ENCODE data around the gene SLC22A23.
"Not testable (repeated sequence)": the region's sequence is repeated elsewhere in the genome, so short reads cannot be mapped to it uniquely, and the experiment has no call there.

Gene SLC22A23

DNA sequence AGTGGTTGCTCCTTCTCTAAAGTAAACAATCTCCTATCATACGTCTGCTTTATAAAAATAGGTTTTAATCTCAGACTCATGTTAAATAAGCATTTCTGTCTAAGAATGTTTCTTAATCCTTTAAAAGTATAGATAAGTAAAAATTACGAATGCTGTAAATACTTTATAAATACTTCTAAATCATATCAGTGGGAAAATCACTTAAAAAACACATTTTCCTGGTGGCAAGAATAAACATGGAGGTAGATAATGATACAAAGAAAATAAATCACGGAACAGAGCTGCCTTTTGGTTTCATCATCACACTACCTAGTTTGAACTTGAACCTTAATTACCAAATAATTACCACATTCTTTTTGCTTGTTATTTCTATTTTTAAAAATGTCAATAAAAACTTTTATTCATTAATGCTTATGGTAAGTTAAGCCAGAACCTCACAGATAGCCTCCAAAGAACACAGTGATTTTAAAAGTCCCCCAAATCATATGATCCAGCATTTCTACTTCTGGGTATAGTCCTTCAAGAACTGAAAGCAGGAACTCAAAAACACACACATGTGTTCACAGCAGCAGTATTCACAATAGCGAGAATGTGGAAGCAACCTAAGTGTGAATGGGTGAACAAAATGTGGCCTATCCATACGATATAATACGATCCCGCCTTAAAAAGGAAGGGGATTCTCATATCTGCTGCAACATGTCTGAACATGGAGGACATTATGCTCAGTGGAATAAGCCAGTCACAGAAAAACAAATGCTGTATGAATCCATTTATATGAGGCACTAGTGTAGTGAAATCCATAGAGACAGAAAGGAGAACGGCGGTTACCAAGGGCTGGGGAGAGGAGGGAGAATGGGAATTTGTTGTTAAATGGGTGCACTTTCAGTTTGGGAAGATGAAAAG lies 72.4 kb downstream of the SLC22A23 start:
- no peak for DNase-seq

DNA sequence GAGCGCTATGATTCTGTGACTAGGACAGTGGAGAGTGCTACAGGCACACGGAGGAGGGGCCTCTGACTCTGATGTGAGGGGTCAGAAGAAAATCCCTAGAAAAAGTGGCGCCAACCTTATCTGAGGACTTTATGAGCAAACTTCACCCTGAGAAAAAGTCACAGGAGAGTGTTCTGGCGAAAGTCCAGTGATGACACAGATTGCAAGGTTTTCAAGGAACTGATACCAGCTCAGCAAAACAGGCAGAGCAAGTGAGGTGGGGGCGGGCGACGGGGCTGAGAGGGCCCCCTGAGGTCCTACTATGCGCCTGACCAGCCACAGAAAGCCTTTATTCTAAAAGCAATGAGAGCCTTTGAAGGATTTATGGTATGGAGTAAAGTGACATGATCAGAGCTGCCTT lies 73.3 kb downstream of the SLC22A23 start:
- DNase-seq = peak; percentile 62

DNA sequence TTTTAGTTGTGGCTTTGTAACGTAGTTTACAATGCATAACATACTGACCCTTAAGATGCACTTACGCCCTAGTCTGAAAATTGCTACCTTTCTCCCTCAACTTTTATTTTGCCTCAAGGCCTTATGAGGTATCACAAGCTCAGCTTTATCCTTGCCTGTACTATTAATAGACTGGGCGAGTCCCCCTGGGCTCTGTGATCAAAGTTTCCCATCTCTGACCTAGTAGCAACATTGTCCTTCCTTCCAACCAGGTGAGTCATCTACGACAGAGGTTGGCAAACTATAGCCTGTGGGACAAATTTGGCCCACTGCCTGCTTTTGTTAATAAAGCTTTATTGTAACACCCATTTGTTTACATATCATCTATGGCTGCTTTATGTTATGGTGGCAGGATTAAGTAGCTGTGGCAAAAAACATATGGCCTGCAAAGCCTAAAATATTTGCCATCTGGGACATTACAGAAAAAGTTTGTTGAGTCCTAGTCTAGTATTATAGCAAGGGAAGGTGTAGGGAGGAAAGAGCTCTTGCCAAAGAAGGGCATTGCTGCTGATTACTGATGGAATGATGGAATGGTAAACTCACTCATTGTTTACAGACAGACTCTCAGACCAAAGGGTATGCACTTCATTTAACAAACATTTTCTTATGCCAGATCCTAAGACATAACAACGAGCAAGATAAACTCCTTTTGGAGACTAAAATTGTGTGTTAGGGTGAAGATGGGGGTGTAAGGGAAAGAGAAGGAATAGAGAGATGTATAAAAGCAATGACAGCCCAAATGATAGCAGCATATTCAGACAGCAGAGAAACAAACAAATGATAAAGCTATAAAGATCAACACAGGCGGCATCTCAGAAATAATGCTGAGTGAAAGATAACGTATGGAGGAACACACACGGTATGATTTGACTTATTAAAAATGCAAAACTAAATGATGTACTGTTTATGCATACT lies 74.2 kb downstream of the SLC22A23 start:
- DNase-seq = peak; percentile 53

DNA sequence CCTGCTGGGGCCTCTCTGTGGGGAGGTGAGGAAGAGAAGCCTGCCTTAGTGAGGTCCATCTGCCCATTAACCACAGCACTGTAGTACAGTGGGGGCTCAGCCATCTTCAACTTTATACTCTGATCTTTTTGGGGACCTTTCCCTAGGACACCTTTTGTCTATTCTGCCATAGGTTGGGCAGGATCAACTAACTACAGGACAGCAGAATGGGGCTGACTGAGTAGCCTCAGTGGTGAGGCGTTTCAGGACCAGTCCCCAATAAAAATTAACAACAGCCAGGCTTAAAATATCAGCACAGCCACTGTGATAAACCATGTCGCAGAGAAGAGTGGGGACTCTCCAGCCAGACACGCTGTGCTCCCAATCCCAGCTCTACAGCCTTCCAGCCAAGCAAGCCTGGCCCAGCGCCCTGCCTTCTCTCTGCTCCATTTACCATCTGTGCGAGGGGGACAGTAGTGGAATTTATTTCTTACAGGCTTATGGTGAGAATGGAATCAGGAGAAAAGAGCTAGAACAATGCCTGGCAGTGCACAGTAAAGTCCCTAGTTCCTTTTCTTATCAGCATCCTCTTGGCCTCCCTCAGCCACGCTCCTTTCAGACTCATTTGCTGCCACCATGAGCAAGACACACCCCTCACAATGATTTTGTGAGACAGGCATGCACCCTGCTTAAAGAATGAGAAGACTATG lies 75.5 kb downstream of the SLC22A23 start:
- no peak for DNase-seq

DNA sequence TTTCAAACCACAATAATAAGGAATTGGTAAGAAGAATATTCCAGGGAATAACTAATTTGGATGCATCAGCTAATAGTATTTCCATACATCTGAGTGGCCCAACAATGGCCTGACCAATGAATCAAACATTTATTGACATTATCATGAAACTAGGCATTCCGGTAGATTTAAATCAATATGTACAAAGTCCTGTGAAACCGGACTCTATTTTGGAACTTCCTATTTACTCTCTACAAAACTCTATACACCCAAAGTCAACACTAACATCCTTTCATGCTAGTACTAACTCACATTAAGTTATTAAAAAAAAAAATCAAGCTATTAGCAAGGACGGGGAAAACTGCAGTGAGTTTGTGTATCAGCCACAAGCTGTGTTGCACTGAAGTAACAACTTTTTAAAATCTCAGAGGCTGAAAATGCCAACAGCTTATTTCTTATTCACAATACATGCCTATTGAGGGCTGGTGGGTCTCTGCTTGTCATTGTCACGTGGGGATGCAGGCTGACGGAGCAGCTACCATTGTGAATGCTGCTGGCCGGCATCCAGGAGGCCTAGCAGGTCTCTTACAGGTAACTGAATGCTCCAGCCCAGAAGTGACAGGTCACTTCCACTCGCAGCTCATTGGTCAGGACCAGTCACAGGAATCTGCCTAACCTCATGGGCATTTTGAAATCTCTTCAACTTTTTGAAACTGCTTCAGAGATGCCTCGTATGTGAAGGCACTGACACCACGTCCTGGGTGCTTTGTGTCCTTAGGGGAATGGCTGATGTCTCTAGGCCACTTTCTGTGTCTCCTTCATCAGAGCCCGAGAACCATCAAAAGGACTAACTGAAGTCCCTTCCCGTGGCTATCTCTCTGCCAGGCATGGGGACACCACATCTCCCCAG lies 76.3 kb downstream of the SLC22A23 start:
- no peak for DNase-seq

DNA sequence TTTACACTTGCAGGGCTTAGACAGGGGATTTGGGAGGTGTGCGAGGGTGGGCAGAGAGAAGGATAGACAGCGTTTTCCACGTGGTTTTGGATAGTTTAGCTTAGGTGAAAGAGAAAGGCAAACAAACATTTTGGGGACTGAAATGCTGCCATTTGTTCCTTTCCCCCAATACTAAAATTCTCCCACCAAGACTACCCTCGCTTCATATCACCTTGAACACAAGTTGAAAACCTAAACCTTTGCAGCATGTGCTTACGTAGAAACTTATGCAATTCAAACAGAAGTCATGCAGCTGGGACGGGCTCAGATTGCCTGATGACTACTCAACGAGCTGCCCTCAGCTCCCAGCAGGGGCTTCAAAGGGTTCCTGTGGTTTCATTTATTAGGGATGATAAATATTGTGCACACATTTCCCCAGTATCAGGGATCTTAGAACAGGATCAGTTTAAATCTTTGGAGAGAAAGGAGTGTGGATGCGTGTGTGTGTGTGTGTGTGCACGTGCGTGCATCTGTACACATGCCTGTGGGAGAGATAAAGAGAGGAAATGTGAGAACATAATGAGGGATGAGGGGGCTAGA lies 77.3 kb downstream of the SLC22A23 start:
- peak; percentile 53 for DNase-seq

DNA sequence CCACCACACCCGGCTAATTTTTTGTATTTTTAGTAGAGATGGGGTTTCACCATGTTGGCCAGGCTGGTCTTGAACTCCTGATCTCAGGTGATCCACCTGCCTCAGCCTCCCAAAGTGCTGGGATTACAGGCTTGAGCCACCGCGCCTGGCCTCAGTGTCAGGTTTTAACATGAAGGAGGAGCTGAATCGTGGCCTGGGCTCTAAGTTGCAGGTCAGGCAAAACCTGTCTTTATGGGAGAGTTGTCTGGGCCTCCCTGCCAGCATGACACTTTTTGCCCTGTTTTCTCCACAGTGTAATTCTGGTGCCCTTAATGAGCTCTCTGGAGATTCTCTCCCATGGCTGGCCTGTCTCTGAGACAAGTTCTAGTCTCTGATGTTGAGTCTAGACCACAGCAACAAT lies 78.0 kb downstream of the SLC22A23 start:
- not testable (repeated sequence) for DNase-seq

DNA sequence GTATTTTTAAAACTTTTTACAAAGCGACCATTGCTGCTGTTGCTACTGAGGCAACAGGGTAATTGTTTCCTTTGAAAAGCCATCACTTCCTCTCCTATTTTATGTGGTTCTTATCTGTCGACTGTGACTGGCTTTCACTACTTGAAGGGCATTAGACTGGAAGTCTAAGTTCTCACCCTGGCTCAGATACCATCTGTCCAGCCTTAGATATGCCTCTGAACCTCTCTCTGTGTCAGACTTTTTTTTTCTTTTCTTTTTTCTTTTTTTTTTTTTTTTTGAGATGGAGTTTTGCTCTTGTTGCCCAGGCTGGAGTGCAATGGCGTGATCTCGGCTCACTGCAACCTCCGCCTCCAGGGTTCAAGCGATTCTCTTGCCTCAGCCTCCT lies 78.5 kb downstream of the SLC22A23 start:
- DNase-seq = not testable (repeated sequence)

DNA sequence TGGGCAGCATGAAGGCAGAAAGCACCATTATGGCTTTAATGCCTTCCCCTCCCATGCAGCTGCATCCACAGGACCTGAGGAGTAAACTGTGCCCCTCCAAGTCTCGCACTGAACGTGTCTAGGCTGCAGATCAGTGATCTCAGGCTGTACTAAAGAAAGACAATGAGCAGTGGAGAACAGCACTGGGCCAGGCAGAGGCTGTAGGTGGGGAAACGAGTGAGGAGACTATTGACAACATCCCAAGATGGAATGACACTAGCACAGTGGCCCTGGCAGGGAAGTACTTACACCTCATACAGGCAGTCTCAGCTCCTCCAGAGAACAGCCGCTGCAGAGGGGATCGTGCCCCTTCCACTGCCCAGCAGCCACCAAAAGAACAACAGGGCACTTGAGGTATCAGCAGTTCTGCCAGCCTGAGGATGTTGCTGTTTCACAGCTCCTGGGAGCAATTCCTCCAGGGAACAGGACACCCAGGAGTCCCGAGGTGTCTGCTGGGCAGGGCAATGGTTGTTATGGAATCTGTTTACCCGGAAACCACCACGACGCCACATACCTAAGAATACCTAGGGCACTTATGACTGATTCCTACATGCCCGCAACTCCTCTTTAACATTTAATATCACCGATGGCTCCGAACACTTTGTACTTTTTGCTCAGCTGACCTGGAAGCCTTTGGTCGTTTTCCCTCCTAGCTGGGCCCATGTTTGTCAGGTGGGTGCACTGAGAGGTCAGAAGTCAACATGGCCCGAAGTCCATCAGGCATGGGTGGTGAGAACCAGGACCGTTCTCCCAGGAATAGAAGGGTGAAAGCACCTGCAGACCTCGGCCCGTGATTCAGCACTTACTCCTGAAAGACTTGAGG lies 79.1 kb downstream of the SLC22A23 start:
- peak; percentile 38 for DNase-seq

DNA sequence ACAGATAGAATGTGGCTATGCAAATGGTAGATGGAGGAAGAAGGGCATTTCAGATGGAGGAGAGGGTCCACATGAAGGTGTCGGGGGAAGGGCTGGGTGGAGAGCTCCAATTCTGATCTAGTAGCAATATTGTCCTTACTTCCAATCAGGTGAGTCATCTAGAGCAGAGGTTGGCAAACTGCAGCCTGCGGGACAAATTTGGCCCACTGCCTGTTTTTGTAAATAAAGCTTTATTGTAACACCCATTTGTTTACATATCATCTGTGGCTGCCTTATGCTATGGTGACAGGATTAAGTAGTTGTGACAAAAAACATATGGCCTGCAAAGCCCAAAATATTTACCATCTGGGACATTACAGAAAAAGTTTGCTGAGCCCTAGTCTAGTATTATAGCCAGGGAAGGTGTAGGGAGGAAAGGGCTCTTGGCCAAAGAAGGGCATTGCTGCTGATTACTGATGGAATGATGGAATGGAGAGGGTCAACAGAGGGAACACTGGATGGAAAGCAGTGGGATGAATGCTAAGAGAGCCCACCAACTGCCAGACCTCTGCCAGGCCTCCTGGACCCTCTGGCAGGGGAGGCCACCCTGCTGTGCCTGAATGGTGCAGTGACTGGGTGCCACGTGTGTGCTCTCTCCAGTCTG lies 79.8 kb downstream of the SLC22A23 start:
- no peak for DNase-seq

DNA sequence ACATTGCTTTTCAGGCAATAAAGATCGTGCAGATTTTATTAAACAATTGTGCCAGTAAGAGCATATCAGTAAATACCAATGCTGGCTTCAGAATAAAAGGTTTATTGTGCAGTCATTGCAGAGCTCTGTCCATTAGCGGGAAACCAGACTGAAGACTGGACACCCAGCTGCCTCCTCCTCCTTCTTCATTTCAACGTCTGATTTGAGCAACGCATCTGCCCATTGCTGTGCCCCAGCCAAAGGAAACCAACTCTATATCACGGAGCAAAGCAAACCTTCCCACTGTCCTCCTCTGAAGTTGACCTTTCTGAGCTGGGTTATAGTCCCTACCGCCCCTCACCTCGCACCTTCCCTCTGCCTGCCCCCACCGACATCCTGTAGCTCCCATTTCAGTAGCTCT lies 80.8 kb downstream of the SLC22A23 start:
- DNase-seq = no peak

DNA sequence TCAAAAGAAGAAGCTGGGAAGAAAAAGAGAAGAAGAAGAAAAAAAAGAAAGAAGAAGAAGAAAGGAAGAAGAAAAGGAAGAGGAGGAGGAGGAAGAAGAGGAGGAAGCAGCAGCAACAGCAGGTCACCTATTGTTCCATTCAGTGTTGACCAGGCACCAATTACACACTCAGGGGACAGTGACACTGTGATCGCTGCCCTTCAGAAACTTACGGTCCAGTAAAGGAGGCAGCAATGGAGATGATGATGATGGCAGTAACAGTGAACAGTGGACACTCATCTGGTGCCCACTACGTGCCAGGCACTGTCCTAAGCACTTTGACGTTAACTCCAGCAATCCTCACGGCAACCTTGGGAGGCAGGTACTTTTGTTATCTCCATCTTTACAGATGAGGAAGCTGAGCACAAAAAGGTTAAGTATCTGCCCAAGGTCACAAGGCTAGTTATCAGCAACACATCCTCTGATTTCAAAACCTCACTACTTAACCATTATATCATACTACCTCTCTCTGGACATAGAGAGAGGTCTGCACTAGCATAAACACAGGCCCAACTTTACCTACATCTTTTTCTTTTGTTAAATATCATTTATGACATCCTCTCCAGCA lies 83.2 kb downstream of the SLC22A23 start:
- no peak for DNase-seq

DNA sequence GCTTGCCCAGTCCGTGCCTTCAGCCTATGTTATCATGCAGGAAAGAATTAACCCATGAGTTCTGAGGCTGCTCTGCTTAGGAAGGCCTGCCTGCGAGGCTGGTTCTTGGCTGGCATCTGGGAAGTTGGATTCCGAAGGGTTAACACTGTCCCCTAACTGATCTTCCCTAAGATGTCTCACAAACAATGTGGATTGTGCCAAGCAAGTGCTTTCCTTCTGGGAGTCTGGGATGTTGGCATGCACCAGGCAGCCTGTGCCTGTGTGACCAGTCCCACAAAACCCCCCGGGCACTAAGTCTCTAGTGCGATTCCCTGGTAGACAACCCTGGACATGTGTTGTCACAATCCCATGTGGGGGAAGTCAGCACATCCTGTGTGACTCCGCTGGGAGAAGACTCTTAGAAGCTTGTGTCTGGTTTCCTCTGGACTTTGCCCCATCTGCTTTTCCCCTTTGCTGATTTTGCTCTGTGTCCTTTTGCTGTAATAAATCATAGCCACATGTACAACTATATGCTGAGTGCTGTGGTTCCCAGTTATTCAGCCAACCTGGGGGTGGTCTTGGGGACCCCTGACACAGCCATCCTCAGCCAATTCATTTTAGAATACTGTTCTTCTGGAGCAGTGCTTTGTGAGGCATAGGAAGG lies 83.8 kb downstream of the SLC22A23 start:
- DNase-seq = no peak

DNA sequence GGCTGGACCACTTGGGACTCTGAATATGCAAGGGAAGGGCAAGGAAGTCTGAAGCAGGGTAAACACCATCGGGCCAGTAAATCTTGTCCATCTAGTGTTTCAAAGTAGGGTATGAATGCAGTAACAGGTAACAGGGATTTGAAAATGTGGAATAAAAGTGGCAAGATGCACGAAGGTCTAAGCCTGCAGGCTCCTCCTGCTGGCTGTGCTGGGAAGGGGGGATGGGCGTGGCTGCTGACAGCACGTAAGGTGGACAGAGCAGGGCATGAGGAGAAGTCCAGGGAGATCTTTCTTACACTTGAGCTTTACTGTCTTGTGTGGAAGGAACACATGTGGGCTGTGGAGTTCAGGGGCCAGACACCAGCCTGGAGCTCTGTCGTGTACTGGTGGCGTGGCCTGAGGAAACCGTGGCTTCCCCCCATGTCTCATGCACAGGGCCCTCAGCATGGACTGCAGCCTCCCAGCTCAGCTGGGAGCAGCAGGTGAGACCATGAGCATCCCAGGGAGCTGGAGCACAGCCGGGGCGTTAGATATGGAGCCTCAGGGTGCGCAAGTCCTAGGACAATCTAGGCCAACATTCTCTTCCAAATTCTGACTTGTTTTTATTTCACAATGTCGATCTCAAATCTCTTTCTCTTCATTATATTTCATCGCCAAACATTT lies 84.5 kb downstream of the SLC22A23 start:
- DNase-seq = no peak

DNA sequence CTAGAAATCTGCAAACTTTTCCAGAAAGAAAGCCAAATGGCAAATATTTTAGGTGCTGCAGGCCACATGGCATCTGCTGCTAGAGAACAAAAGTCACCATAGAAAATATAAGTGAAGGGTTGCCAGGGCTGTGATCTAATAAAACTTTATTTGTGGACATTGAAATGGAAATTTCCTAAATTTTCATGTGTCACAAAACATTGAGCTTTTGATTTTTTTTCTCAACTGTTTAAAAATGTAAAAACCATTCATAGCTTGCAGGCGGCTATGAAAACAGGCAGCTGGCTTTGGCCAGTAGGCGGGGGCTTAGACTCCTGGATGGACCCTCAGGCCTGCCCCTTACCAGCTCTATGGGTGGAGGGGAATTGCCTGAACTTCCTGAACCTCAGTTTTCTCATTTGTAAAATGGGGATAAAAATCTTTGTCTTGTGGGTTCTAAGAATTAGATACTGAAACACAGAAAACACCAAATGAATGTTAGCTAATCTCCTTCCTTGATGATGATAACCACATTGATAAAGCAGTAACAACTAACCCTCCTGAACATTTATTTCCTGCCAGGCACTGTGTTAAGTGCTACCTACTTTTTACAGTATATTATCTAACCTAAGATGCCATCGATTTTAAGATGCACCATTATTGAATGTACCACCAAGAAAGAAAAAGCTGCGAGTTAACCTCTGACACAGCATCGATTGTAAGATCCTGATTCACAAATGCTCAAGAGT lies 85.5 kb downstream of the SLC22A23 start:
- DNase-seq = no peak

DNA sequence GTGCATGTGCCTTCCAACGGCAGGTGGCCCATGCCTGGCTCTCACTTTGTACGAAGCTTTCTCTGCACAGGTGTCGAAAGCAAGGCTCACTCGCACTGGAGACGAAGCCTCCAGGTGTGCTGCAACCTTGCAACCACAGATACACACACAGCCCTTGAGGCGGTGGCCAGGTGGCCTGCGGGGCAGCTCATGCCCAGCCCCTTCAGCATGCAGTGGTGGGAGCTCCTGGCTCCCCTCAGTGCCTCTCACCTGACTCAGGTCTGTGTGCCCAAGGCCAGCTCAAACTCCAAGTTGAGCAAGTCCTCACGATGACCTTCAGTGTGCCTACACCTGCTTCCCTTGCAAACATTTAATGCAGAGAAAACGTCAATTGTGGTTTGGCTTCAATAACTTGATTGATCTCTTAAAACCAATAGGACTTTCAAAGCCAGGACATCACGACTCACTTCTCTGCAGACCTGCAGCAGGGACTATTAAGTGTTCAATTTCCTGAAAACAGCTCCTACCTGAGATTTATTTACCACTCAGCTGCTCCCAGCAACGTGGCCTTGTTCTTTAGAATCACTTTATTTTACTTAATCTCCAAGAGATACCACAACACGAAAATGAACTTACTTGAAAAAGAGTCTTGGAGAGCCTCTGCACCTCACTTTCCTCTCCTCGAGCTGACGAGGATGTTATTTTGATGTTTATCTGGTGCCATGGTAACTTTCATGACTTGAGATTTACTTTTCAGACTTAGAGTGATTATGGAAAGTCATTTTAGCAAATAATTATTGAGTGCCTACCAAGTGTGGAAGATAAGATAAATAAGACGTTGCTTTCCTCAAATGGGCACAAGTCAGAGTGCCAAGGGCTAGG lies 86.3 kb downstream of the SLC22A23 start:
- no peak for DNase-seq

DNA sequence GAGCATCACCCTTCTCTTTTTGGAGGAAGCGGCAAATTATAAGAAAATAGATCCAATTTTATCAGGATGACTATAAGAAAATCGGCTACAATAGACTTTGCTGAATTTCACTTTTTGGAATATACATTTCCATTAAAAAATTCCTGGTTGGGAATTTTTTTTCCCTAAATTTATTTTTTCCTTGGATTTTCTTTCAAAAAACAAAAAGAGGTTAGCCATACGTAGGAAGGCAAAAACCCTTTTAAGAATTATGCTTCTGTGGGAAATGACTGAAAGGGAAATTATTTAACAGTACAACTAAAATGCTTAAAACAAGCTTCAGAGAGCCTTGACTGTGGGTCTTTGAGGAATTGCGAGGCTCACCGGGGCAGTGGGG lies 86.9 kb downstream of the SLC22A23 start:
- no peak for DNase-seq
